ENCODE results near the gene PSMA2. TPM values are rescaled to one million over a fixed set of nuclear protein-coding genes. Genes with fewer than 3 reads are reported as not detected.

Gene PSMA2
- total and polyA plus RNA-seq, 8 donors, result 9.4 to 278 (median 136) TPM

DNA sequence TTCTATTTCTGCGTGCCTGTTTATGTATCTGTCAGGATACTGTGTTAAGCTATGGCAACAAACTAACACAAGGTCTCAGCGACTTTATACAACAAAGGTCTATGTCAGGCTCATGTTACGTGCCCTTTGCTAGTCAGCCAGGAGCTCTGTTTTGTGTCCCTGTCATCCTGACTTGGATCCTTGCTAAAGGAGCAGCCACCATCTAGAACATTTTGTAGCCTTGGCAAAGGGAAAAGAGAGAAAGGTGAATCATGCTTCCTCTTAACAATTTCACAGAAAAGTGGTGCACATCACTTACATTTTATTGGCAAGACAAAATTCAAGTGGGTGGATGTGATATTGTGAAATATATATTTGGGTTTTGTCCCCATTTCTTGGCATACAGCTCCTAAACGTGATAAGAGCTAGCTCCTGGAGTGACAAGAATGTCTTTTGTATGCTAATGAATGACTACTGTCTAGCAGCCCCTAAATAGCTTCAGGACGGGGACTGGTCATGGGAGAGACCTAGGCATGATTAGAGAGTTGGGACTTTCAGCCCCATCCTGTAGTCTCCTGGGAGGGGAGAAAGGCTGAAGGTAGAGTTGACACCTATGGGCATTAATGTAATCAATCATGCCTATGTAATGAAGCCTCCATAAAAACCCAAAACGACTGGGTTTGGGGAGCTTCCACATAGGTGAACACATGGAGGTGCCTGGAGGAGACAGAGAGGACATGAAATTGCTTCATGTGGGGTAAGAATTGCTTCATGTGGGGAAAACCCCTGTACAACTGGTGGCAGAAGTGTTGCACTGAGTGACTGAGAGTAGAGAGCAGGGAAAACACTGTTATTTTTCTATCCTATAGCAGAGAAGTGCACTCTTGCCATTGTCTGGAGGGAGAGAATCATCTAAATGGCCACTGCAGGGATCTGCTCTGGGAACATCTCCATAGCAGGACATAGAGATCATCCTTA, 33.2 kb upstream of the PSMA2 start:
- intact Hi-C loops (cut with DNase I; ENCODE audit: low total_unique reads), result no loop called here
- H3K4me1 ChIP-seq, result no peaks in the 10 kb centered on the region
- no peaks in the 10 kb centered on the region for H3K27me3 ChIP-seq
- no peak for TF ChIP-seq POLR2A (IDR thresholded peaks at IDR 0.05)
- TF ChIP-seq POLR2AphosphoS5 (IDR thresholded peaks at IDR 0.05), result peak in 2 of 3 donors; percentile 13 to 90
- TF ChIP-seq EP300 (IDR thresholded peaks at IDR 0.05), result peak; percentile 50
- no peaks in the 10 kb centered on the region for H3K9me3 ChIP-seq
- DNase-seq, result no peak
- no peak overlapping the region for H3K4me3 ChIP-seq
- WGBS, 5 donors, result 45 to 57% (median 55%) methylated on average over 6 of the region's 6 CpGs
- no peak overlapping the region for H3K27ac ChIP-seq
- no peaks in the 10 kb centered on the region for H3K36me3 ChIP-seq

DNA sequence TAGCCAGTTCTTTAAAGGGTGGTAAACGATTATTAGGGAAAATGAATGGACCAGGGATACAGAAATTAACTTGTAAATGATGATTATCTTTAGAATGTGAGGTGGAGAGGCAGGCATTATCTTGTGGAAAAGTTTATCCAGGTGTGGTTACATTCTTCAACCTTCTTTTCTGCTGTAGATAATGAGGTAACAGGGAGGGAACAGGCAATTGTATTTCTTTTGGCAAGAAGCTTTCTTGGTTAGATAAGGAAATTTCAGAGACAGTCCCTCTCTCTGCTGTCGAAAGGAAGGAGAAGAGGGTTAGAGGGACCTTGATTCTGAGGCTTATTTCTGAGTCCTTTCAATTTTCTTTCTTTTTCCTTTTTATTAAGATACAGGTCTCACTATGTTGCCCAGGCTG, 32.3 kb upstream of the PSMA2 start:
- H3K27me3 ChIP-seq, result no peaks in the 10 kb centered on the region
- H3K27ac ChIP-seq, result no peak overlapping the region
- 34 to 60% (median 39%) methylated on average over 2 of the region's 2 CpGs for WGBS, 5 donors

DNA sequence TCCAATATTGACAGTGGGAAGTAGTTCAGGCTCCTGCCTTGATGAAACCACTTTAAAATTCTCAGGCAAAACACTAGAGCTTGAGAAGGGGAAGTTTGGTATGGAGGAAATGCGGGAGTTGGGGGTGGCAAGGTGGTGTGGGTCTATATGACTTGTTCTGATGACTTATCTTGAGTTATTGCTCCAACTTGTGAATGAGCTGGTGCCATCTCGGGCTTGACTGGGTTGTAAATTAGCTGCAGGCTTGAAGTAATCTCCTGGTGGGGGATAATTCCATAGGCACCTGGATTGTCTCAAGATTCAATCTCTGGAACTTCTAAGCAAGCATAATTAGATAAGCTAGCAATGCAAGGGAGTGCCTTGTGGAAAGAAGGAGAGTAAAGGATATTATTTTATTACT, 29.2 kb upstream of the PSMA2 start:
- 44 to 74% (median 63%) methylated on average over 2 of the region's 2 CpGs for WGBS, 5 donors
- no peaks in the 10 kb centered on the region for H3K27me3 ChIP-seq
- H3K27ac ChIP-seq, result no peak overlapping the region
- H3K9me3 ChIP-seq, result peaks cover 0 to 5% (median 0%) of the 10 kb centered on the region in 4 donors
- H3K36me3 ChIP-seq, result no peaks in the 10 kb centered on the region
- no peak overlapping the region for H3K4me3 ChIP-seq
- intact Hi-C loops (cut with DNase I; ENCODE audit: low total_unique reads), result no loop called here
- no peaks in the 10 kb centered on the region for H3K4me1 ChIP-seq
- DNase-seq, result no peak
- TF ChIP-seq POLR2AphosphoS5 (IDR thresholded peaks at IDR 0.05) (no peak), EP300 (IDR thresholded peaks at IDR 0.05) (no peak), POLR2A (IDR thresholded peaks at IDR 0.05) (no peak)
- TF ChIP-seq, protein P1, sequence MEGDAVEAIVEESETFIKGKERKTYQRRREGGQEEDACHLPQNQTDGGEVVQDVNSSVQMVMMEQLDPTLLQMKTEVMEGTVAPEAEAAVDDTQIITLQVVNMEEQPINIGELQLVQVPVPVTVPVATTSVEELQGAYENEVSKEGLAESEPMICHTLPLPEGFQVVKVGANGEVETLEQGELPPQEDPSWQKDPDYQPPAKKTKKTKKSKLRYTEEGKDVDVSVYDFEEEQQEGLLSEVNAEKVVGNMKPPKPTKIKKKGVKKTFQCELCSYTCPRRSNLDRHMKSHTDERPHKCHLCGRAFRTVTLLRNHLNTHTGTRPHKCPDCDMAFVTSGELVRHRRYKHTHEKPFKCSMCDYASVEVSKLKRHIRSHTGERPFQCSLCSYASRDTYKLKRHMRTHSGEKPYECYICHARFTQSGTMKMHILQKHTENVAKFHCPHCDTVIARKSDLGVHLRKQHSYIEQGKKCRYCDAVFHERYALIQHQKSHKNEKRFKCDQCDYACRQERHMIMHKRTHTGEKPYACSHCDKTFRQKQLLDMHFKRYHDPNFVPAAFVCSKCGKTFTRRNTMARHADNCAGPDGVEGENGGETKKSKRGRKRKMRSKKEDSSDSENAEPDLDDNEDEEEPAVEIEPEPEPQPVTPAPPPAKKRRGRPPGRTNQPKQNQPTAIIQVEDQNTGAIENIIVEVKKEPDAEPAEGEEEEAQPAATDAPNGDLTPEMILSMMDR (IDR thresholded peaks at IDR 0.05), result no peak

More for the DNA sequence above, 32.3 kb upstream of the PSMA2 start:
- Histone ChIP-seq H3K36me3 (no peaks in the 10 kb centered on the region), H3K4me1 (no peaks in the 10 kb centered on the region), H3K4me3 (no peak overlapping the region), H3K9me3 (no peaks in the 10 kb centered on the region)
- no peak for TF ChIP-seq POLR2AphosphoS5 (IDR thresholded peaks at IDR 0.05)
- no peak for TF ChIP-seq POLR2A (IDR thresholded peaks at IDR 0.05)
- no peak for TF ChIP-seq EP300 (IDR thresholded peaks at IDR 0.05)
- TF ChIP-seq, protein P1 (IDR thresholded peaks at IDR 0.05), result no peak
- no peak for DNase-seq
- intact Hi-C loops (cut with DNase I; ENCODE audit: low total_unique reads), result no loop called here

DNA sequence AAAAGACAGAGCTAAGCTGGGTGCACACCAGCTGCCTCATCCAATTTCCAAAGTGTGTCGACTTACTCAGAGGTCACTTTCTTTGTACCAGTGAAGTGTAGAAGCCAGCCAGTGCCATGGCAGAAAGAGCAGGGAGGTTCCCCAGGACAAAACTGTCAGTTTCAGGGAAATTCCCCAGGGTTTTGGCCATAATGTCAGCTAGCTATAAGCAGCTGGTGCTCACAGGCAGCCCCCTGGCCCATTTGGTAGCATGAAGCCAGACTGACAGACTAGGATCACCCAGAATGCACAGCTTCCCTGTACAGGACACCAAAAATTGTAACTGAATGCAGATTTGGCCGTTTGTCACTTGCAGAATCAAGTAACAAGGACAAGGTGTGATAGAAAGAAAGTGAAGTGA, 28.8 kb upstream of the PSMA2 start:
- no peak for DNase-seq
- TF ChIP-seq POLR2AphosphoS5 (IDR thresholded peaks at IDR 0.05) (no peak), EP300 (IDR thresholded peaks at IDR 0.05) (no peak), POLR2A (IDR thresholded peaks at IDR 0.05) (no peak)
- TF ChIP-seq, protein P1 (IDR thresholded peaks at IDR 0.05), result no peak
- WGBS, 5 donors, result 63 to 74% (median 73%) methylated on average over 2 of the region's 2 CpGs
- Histone ChIP-seq H3K9me3 (peaks cover 0 to 5% (median under 1%) of the 10 kb centered on the region in 4 donors), H3K27ac (no peak overlapping the region), H3K4me1 (no peaks in the 10 kb centered on the region), H3K4me3 (no peak overlapping the region), H3K27me3 (no peaks in the 10 kb centered on the region), H3K36me3 (no peaks in the 10 kb centered on the region)
- intact Hi-C loops (cut with DNase I; ENCODE audit: low total_unique reads), result no loop called here

Measured in stomach (tissue), 9 donors.